ENCODE results near the gene GART. TPM values are rescaled to one million over a fixed set of nuclear protein-coding genes. Genes with fewer than 3 reads are reported as not detected.

GART gene
- total RNA-seq, 4 donors from 2014 or later: 69.9 to 87.7 (median 77.3) TPM

GRCh38 chr21:33552999-33553598, 11.2 kb upstream of the GART start:
- H3K4me3 ChIP-seq: no peak overlapping the region
- WGBS: 93% methylated on average over 12 of the region's 12 CpGs
- no peak overlapping the region for H3K27ac ChIP-seq
- H3K4me1 ChIP-seq: peaks cover 16% of the 10 kb centered on the region
- peaks cover 84% of the 10 kb centered on the region for H3K36me3 ChIP-seq
- no peaks in the 10 kb centered on the region for H3K27me3 ChIP-seq
- H3K9me3 ChIP-seq: no peaks in the 10 kb centered on the region
- no peak for TF ChIP-seq POLR2A (IDR thresholded peaks at IDR 0.05)
- TF ChIP-seq EP300 (IDR thresholded peaks at IDR 0.05): no peak
- no peak for TF ChIP-seq POLR2AphosphoS5 (IDR thresholded peaks at IDR 0.05)
- TF ChIP-seq, protein P1, sequence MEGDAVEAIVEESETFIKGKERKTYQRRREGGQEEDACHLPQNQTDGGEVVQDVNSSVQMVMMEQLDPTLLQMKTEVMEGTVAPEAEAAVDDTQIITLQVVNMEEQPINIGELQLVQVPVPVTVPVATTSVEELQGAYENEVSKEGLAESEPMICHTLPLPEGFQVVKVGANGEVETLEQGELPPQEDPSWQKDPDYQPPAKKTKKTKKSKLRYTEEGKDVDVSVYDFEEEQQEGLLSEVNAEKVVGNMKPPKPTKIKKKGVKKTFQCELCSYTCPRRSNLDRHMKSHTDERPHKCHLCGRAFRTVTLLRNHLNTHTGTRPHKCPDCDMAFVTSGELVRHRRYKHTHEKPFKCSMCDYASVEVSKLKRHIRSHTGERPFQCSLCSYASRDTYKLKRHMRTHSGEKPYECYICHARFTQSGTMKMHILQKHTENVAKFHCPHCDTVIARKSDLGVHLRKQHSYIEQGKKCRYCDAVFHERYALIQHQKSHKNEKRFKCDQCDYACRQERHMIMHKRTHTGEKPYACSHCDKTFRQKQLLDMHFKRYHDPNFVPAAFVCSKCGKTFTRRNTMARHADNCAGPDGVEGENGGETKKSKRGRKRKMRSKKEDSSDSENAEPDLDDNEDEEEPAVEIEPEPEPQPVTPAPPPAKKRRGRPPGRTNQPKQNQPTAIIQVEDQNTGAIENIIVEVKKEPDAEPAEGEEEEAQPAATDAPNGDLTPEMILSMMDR (IDR thresholded peaks at IDR 0.05): no peak
- DNase-seq (ENCODE audit: low spot score in 2 of 2): no peak

DNA sequence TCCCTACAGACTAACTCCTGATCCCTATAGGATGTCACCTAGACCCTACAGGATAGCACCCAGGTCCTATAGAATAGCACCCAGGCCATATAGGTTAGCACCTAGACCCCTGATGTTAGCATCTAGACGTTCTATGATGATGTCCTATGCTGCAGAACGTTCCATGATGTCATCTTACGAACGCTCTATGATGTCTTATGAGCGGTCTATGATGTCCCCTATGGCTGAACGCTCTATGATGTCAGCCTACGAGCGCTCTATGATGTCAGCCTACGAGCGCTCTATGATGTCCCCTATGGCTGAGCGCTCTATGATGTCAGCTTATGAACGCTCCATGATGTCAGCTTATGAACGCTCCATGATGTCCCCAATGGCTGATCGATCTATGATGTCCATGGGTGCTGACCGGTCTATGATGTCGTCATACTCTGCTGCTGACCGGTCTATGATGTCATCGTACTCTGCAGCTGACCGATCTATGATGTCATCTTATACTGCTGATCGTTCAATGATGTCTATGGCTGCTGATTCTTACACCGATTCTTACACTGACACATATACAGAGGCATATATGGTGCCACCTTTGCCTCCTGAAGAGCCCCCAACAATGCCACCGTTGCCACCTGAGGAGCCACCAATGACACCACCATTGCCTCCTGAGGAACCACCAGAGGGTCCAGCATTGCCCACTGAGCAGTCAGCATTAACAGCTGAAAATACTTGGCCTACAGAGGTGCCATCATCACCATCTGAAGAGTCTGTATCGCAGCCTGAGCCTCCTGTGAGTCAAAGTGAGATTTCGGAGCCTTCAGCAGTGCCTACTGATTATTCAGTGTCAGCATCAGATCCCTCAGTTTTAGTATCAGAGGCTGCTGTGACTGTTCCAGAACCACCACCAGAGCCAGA, 10.4 kb upstream of the GART start:
- H3K4me3 ChIP-seq: no peak overlapping the region
- H3K9me3 ChIP-seq: no peaks in the 10 kb centered on the region
- peaks cover 17% of the 10 kb centered on the region for H3K4me1 ChIP-seq
- peaks cover 84% of the 10 kb centered on the region for H3K36me3 ChIP-seq
- 97% methylated on average over 24 of the region's 24 CpGs for WGBS
- no peak for TF ChIP-seq EP300 (IDR thresholded peaks at IDR 0.05)
- TF ChIP-seq POLR2AphosphoS5 (IDR thresholded peaks at IDR 0.05): no peak
- no peak for DNase-seq (ENCODE audit: low spot score in 2 of 2)
- H3K27me3 ChIP-seq: no peaks in the 10 kb centered on the region
- no peak overlapping the region for H3K27ac ChIP-seq

DNA sequence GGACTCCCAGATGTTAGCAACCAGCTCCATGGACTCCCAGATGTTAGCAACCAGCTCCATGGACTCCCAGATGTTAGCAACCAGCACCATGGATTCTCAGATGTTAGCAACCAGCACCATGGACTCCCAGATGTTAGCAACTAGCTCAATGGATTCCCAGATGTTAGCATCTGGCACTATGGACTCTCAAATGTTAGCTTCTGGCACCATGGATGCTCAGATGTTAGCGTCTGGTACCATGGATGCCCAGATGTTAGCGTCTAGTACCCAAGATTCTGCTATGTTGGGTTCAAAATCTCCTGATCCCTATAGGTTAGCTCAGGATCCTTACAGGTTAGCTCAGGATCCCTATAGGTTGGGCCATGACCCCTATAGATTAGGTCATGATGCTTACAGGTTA, 9.7 kb upstream of the GART start:
- TF ChIP-seq, protein P1 (IDR thresholded peaks at IDR 0.05): no peak
- TF ChIP-seq POLR2A (IDR thresholded peaks at IDR 0.05): no peak
- no peak for TF ChIP-seq EP300 (IDR thresholded peaks at IDR 0.05)
- TF ChIP-seq POLR2AphosphoS5 (IDR thresholded peaks at IDR 0.05): no peak
- peaks cover 86% of the 10 kb centered on the region for H3K36me3 ChIP-seq
- no peaks in the 10 kb centered on the region for H3K27me3 ChIP-seq

DNA sequence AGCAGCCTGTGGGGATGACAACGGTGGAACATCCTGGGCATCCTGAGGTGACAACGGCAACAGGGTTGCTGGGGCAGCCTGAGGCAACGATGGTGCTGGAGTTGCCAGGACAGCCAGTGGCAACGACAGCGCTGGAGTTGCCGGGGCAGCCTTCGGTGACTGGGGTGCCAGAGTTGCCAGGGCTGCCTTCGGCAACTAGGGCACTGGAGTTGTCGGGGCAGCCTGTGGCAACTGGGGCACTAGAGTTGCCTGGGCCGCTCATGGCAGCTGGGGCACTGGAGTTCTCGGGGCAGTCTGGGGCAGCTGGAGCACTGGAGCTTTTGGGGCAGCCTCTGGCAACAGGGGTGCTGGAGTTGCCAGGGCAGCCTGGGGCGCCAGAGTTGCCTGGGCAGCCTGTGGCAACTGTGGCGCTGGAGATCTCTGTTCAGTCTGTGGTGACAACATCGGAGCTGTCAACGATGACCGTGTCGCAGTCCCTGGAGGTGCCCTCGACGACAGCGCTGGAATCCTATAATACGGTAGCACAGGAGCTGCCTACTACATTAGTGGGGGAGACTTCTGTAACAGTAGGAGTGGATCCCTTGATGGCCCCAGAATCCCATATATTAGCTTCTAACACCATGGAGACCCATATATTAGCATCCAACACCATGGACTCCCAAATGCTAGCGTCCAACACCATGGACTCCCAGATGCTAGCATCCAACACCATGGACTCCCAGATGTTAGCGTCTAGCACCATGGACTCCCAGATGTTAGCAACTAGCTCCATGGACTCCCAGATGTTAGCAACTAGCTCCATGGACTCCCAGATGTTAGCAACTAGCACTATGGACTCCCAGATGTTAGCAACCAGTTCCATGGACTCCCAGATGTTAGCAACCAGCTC, 9.1 kb upstream of the GART start:
- H3K36me3 ChIP-seq: peaks cover 83% of the 10 kb centered on the region
- 96% methylated on average over 16 of the region's 23 CpGs for WGBS
- no peaks in the 10 kb centered on the region for H3K27me3 ChIP-seq
- H3K27ac ChIP-seq: no peak overlapping the region
- TF ChIP-seq EP300 (IDR thresholded peaks at IDR 0.05) (no peak), POLR2A (IDR thresholded peaks at IDR 0.05) (no peak), POLR2AphosphoS5 (IDR thresholded peaks at IDR 0.05) (no peak)
- TF ChIP-seq, protein P1 (IDR thresholded peaks at IDR 0.05): no peak
- DNase-seq (ENCODE audit: low spot score in 2 of 2): no peak
- no peaks in the 10 kb centered on the region for H3K9me3 ChIP-seq
- no peak overlapping the region for H3K4me3 ChIP-seq
- peaks cover 18% of the 10 kb centered on the region for H3K4me1 ChIP-seq

More for the DNA sequence above, 9.7 kb upstream of the GART start:
- no peak for DNase-seq (ENCODE audit: low spot score in 2 of 2)
- no peak overlapping the region for H3K27ac ChIP-seq
- H3K4me1 ChIP-seq: peaks cover 17% of the 10 kb centered on the region
- H3K9me3 ChIP-seq: no peaks in the 10 kb centered on the region
- no peak overlapping the region for H3K4me3 ChIP-seq
- WGBS: 100% methylated on average over 2 of the region's 2 CpGs

GRCh38 chr21:33549848-33550771, 8.2 kb upstream of the GART start:
- Histone ChIP-seq H3K27me3 (no peaks in the 10 kb centered on the region), H3K4me3 (no peak overlapping the region), H3K9me3 (no peaks in the 10 kb centered on the region), H3K36me3 (peaks cover 79% of the 10 kb centered on the region), H3K27ac (no peak overlapping the region), H3K4me1 (peaks cover 18% of the 10 kb centered on the region)
- TF ChIP-seq POLR2AphosphoS5 (IDR thresholded peaks at IDR 0.05) (no peak), POLR2A (IDR thresholded peaks at IDR 0.05) (no peak), EP300 (IDR thresholded peaks at IDR 0.05) (no peak)
- TF ChIP-seq, protein P1 (IDR thresholded peaks at IDR 0.05): no peak
- no peak for DNase-seq (ENCODE audit: low spot score in 2 of 2)
- WGBS: 95% methylated on average over 16 of the region's 19 CpGs

Data from suprapubic skin (tissue), 4 donors.